ENCODE results near the gene HAUS7.

GRCh38 chrX:153408871-153409351 lies 61.5 kb downstream of the HAUS7 start:
- no peak for TF ChIP-seq POLR2AphosphoS5 (IDR thresholded peaks at IDR 0.05; ENCODE audit: borderline replicate concordance, low read depth, low read length)
- no peak for TF ChIP-seq EZH2 (IDR thresholded peaks at IDR 0.05)

All from SK-N-MC (cell line).